SK-N-MC (cell line): ENCODE results near the gene NOS1AP.

Experiments
- EZH2 ChIP-seq: fragments of 200-600 bp; sonication (generic); IDR thresholded peaks from one replicate; pipeline ENCODE4 v1.6.1; 2017; ENCODE audit warnings: antibody characterized with exemption
- FOXP2 ChIP-seq: optimal IDR thresholded peaks from 2 replicates; pipeline ENCODE3; 2011; ENCODE audit warnings: mild to moderate bottlenecking, moderate library complexity; ENCODE audit not compliant: insufficient read depth; ENCODE audit errors: extremely low read length, control extremely low read depth
- POLR2AphosphoS5 ChIP-seq: IDR thresholded peaks from 2 replicates; pipeline ENCODE4 v1.6.1; 2012; ENCODE audit warnings: mild to moderate bottlenecking, low read depth, low read length, borderline replicate concordance

DNA sequence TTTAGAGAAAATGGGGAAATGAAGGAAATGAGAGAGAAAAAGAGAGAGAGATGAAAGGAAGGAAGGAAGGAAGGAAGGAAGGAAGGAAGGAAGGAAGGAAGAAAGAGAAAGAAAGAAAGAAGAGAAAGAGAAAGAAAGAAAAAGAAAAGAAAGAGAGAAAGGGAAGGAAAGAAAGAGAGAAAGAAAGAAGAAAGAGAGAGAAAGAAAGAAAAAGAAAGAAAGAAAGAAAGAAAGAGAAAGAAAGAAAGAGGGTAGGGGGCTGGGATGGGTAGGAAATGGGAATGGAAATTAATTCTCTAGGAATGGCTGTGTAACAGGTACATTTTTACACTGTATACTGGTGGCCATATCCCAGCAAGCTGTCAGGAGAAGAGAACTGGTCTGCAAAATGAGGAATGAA, 346.7 kb downstream of the NOS1AP start:
- TF ChIP-seq EZH2 (no peak), POLR2AphosphoS5 (no peak), FOXP2 (no peak)
